HepG2 (cell line): ENCODE data around the gene GOLGA3. TPM values are rescaled to one million over a fixed set of nuclear protein-coding genes. Genes with fewer than 3 reads are reported as not detected.
"Not testable (repeated sequence)": the region's sequence is repeated elsewhere in the genome, so short reads cannot be mapped to it uniquely, and the experiment has no call there.

Experiments used
- ATAC-seq: fragments of 200-7000 bp; cut with Tn5 transposase; 3 replicates; pipeline ENCODE4 v1.9.1; 2020; ENCODE audit warnings: mild to moderate bottlenecking, moderate library complexity
- BruUV-seq: library from RNA; stranded (reverse); fragments of 400-500 nt; replicated peaks from 2 replicates; lab custom pipeline; 2021; lab: Mats Ljungman, UMichigan
- CTCF ChIA-PET: fragments of 300-600 bp; formaldehyde crosslinking; extraction: SDS; loops from one replicate; lab custom pipeline; 2021; ENCODE audit warnings: low total read pairs, inconsistent platforms, low intra/inter-chr PET ratio; lab: Yijun Ruan, JAX
- POLR2A ChIA-PET: fragments of 350-600 bp; sonication (Branson Sonifier 250); formaldehyde crosslinking; loops from one replicate; lab custom pipeline; 2020; ENCODE audit warnings: antibody characterized with exemption, inconsistent platforms; lab: Yijun Ruan, JAX
- DNase-seq: peaks from one replicate; pipeline ENCODE4 v3.0.0-alpha.2; 2015; ENCODE audit warnings: low spot score
- FAIRE-seq: peaks from 3 replicates; lab custom pipeline; 2011; peaks lifted over from hg19 to GRCh38; lab: Jason Lieb, UNC
- H2AFZ ChIP-seq: one replicate; pipeline ENCODE4 v1.6.1; 2011; ENCODE audit warnings: low read length, inconsistent platforms
- H3K27ac ChIP-seq: fragments of 300-600 bp; 3 replicates; pipeline ENCODE4 v1.8.0; 2011; ENCODE audit warnings: mixed run types, mild to moderate bottlenecking, mixed read lengths, low read length, inconsistent platforms; ENCODE audit not compliant: insufficient read depth; ENCODE audit errors: extremely low read length
- H3K27me3 ChIP-seq, 2 experiments: fragments of 200-600 bp in 1 of 2; 2 replicates in 1 of 2; 3 replicates in 1 of 2; pipeline versions ENCODE4 v1.6.0 to v1.8.0; 2011; ENCODE audit warnings: low read length in 2 of 2, mild to moderate bottlenecking in 2 of 2, moderate library complexity in 2 of 2, inconsistent platforms in 1 of 2; ENCODE audit not compliant: insufficient read depth in 2 of 2, control insufficient read depth in 1 of 2
- H3K36me3 ChIP-seq, 2 experiments: fragments of 200-600 bp in 1 of 2; replicated peaks in 1 of 2; 2 replicates in 1 of 2; 3 replicates in 1 of 2; pipeline versions ENCODE4 v1.5.1 to v1.8.0; 2011; ENCODE audit warnings: low read length in 2 of 2, inconsistent platforms in 1 of 2; ENCODE audit not compliant: insufficient read depth in 2 of 2, control insufficient read depth in 1 of 2
- H3K4me1 ChIP-seq: 2 replicates; pipeline ENCODE4 v1.5.1; 2012; ENCODE audit warnings: low read length, inconsistent platforms; ENCODE audit not compliant: insufficient read depth
- H3K4me2 ChIP-seq: 2 replicates; pipeline ENCODE4 v1.6.0; 2011; ENCODE audit warnings: low read depth, low read length, inconsistent platforms
- H3K4me3 ChIP-seq, 3 experiments: fragments of 200-600 bp in 1 of 3; sonication (generic), shearing (Covaris generic) in 1 of 3; replicated peaks in 1 of 3; 2 replicates each; pipeline ENCODE4 v1.5.1; 2011 to 2016; ENCODE audit warnings: low read length in 3 of 3, inconsistent platforms in 2 of 3, low read depth in 2 of 3, mild to moderate bottlenecking in 2 of 3, control low read depth in 1 of 3, mixed read lengths in 1 of 3; ENCODE audit not compliant: insufficient read depth in 1 of 3
- H3K79me2 ChIP-seq: one replicate; pipeline ENCODE4 v1.6.1; 2011; ENCODE audit warnings: low read length, inconsistent platforms; ENCODE audit not compliant: insufficient read depth
- H3K9ac ChIP-seq: 2 replicates; pipeline ENCODE4 v1.6.0; 2011; ENCODE audit warnings: mild to moderate bottlenecking, low read depth, low read length, inconsistent platforms; ENCODE audit not compliant: insufficient read depth
- H3K9me3 ChIP-seq: 2 replicates; pipeline ENCODE4 v1.5.1; 2012; ENCODE audit warnings: mild to moderate bottlenecking, low read length
- H4K20me1 ChIP-seq: 2 replicates; pipeline ENCODE4 v1.6.0; 2011; ENCODE audit warnings: inconsistent platforms, mild to moderate bottlenecking, low read length, moderate library complexity; ENCODE audit not compliant: insufficient read depth
- AGO2 ChIP-seq: fragments of 200-400 bp; formaldehyde crosslinking; optimal IDR thresholded peaks from 2 replicates; pipeline ENCODE3; 2017; ENCODE audit warnings: mild to moderate bottlenecking, low read depth, low read length, moderate library complexity
- HNRNPL ChIP-seq: fragments of 200-400 bp; formaldehyde crosslinking; IDR thresholded peaks from 2 replicates; pipeline ENCODE4 v1.6.1; 2017; ENCODE audit warnings: mild to moderate bottlenecking, low read depth, low read length
- whole genome bisulfite sequencing: methylation state at CpG from one replicate; pipeline ENCODE4 v1.1.6; 2017; ENCODE audit warnings: low lambda C conversion rate; 5-methylcytosine and 5-hydroxymethylcytosine counted together
- in situ Hi-C: cut with HindIII; loops from 2 replicates; pipeline ENCODE4 v1.10.0; 2017; ENCODE audit warnings: low pct_unique_long_range_greater_than_20kb; ENCODE audit not compliant: extremely low pct_ligation_motif_present
- intact Hi-C: fragments of 100-400 bp; cut with micrococcal nuclease; formaldehyde crosslinking; loops from one replicate; pipeline ENCODE4 v1.10.0; 2022; ENCODE audit not compliant: unreplicated experiment
- polyA plus RNA-seq, 8 experiments: library from polyadenylated mRNA; depleted of rRNA in 3 of 8; stranded (reverse) in 7 of 8; unstranded in 1 of 8; fragments of >200 nt; fragmentation: Illumina TruSeq in 4 of 8; extraction: Trizol in 4 of 8; gene quantifications; 2 replicates each; pipeline versions ENCODE4 v1.2.1 to v1.2.3, GENCODE V29; 2011 to 2016; ENCODE audit warnings: low read depth in 4 of 8, missing spikeins in 1 of 8, mixed read lengths in 1 of 8; ENCODE audit not compliant: insufficient read depth in 1 of 8
- total RNA-seq, 5 experiments: library from RNA; depleted of rRNA; stranded (reverse); fragments of >200 nt; fragmentation: Illumina TruSeq; extraction: Trizol; gene quantifications; 2 replicates each; pipeline ENCODE4 v1.2.3, GENCODE V29; 2016; ENCODE audit warnings: low read depth in 1 of 5
- TF ChIP-seq, protein P1 (sequence below): sonication (generic); formaldehyde crosslinking; IDR thresholded peaks from 2 replicates; pipeline ENCODE4 v1.4.0; 2020; ENCODE audit warnings: missing genetic modification reagents

The GOLGA3 gene
- total and polyA plus RNA-seq, 2 of the 13 experiments (the other 11 are each of a cell fraction or from before 2014, with no cell fraction given) = 22.0 to 43.0 TPM

DNA sequence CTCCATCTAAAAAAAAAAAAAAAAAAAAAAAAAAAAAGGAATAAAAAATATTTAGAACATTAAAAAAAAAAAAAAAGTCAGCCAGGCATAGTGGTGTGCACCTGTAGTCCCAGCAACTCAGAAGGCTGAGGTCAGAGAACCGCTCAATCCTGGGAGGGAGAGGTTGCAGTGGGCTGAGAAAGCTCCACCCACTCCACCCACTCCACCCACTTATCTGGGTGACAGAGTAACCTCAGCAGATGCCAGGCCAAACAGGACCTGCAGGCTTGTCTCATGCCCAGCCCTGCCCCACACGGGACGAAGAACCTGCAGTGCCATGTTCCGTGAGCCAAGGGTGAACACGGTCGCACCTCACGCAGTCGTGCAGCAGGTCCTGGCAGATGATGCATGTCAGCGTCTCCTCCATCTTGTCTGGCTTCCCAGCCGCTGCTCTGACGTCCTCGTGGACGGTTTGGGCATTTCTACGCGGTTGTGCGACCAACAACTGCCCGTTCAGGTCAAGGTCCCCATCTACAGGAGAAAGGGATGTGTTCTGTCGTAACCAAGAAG lies 30.1 kb upstream of the GOLGA3 start:
- intact Hi-C loops (no loop called here), in situ Hi-C loops (no loop called here)
- no peak overlapping the region for H3K9ac ChIP-seq
- no peak overlapping the region for H3K4me2 ChIP-seq
- peaks cover 11 to 44% of the 10 kb centered on the region in 2 experiments for H3K36me3 ChIP-seq
- POLR2A ChIA-PET = no interaction called here
- H3K4me3 ChIP-seq = no peak overlapping the region
- no peak overlapping the region for H3K27ac ChIP-seq
- H3K9me3 ChIP-seq = no peaks in the 10 kb centered on the region
- no TSS peak for BruUV-seq
- H4K20me1 ChIP-seq = no peaks in the 10 kb centered on the region
- WGBS = 93% methylated on average over 11 of the region's 18 CpGs
- ATAC-seq (no peak), DNase-seq (no peak), FAIRE-seq (no peak)
- CTCF ChIA-PET = no interaction called here
- no peaks in the 10 kb centered on the region for H3K79me2 ChIP-seq
- H3K27me3 ChIP-seq = no peaks in the 10 kb centered on the region
- H2AFZ ChIP-seq = no peak overlapping the region
- no peaks in the 10 kb centered on the region for H3K4me1 ChIP-seq
- TF ChIP-seq, protein P1, sequence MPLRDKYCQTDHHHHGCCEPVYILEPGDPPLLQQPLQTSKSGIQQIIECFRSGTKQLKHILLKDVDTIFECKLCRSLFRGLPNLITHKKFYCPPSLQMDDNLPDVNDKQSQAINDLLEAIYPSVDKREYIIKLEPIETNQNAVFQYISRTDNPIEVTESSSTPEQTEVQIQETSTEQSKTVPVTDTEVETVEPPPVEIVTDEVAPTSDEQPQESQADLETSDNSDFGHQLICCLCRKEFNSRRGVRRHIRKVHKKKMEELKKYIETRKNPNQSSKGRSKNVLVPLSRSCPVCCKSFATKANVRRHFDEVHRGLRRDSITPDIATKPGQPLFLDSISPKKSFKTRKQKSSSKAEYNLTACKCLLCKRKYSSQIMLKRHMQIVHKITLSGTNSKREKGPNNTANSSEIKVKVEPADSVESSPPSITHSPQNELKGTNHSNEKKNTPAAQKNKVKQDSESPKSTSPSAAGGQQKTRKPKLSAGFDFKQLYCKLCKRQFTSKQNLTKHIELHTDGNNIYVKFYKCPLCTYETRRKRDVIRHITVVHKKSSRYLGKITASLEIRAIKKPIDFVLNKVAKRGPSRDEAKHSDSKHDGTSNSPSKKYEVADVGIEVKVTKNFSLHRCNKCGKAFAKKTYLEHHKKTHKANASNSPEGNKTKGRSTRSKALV (CRISPR knock-in tag) = no peak

DNA sequence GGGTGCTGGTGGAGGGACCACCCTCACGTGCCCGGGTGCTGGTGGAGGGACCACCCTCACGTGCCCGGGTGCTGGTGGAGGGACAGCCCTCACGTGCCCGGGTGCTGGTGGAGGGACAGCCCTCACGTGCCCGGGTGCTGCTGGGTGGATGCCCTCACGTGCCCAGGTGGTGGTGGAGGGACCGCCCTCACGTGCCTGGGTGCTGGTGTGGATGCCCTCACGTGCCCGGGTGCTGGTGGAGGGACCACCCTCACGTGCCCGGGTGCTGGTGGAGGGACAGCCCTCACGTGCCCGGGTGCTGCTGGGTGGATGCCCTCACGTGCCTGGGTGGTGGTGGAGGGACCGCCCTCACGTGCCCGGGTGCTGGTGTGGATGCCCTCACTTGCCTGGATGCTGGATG lies 28.4 kb upstream of the GOLGA3 start:
- WGBS = 94% methylated on average over 3 of the region's 21 CpGs
- in situ Hi-C loops, H3K9ac ChIP-seq, H2AFZ ChIP-seq, intact Hi-C loops, H3K4me2 ChIP-seq, H3K79me2 ChIP-seq, H3K27me3 ChIP-seq, ATAC-seq, FAIRE-seq, H3K4me1 ChIP-seq, DNase-seq, H3K27ac ChIP-seq, BruUV-seq, H4K20me1 ChIP-seq, POLR2A ChIA-PET, H3K4me3 ChIP-seq, CTCF ChIA-PET, H3K9me3 ChIP-seq: not testable (repeated sequence)
- TF ChIP-seq HNRNPL (0 out of 2 replicates have a peak, but pooled peaks have one; percentile 17), AGO2 (peak; percentile 42)
- H3K36me3 ChIP-seq = peaks cover 15 to 51% of the 10 kb centered on the region in 2 experiments
